Type B pancreatic cell (in vitro differentiated cells): Measurements from ENCODE around the gene CRMP1. TPM values are rescaled to one million over a fixed set of nuclear protein-coding genes. Genes with fewer than 3 reads are reported as not detected.

Experiments
- DNase-seq: peaks from one replicate; pipeline ENCODE4 v3.0.0; 2021; ENCODE audit warnings: mixed read lengths; ENCODE audit not compliant: unreplicated experiment; ENCODE audit errors: extremely low spot score
- H3K27ac Mint-ChIP-seq: 2 replicates; pipeline ENCODE4 v1.8.0; 2021; ENCODE audit warnings: mild to moderate bottlenecking, mixed read lengths
- H3K27me3 Mint-ChIP-seq: 2 replicates; pipeline ENCODE4 v1.8.0; 2021; ENCODE audit warnings: mixed read lengths
- H3K36me3 Mint-ChIP-seq: 2 replicates; pipeline ENCODE4 v1.8.0; 2021; ENCODE audit warnings: mixed read lengths
- H3K4me1 Mint-ChIP-seq: one replicate; pipeline ENCODE4 v1.8.0; 2021; ENCODE audit warnings: mixed read lengths; ENCODE audit not compliant: unreplicated experiment
- H3K4me3 Mint-ChIP-seq: 2 replicates; pipeline ENCODE4 v1.8.0; 2021; ENCODE audit warnings: mild to moderate bottlenecking, mixed read lengths
- H3K9me3 Mint-ChIP-seq: 2 replicates; pipeline ENCODE4 v1.8.0; 2021; ENCODE audit warnings: mixed read lengths
- total RNA-seq: library from RNA; stranded (reverse); gene quantifications from 2 replicates; pipeline ENCODE4 v1.2.1, GENCODE V29; 2021; ENCODE audit warnings: low replicate concordance
- TF ChIP-seq, protein P1 (sequence below): fragments of 200-600 bp; sonication (generic); conservative IDR thresholded peaks from 2 replicates; pipeline ENCODE4 v1.5.0; 2021; ENCODE audit warnings: antibody characterized with exemption, mild to moderate bottlenecking

The CRMP1 gene
- total RNA-seq, 1 donor from 2014 or later = 40.4 TPM

- Mint-ChIP-seq H3K36me3 (peaks cover 27% of the 10 kb centered on the region), H3K9me3 (no peaks in the 10 kb centered on the region), H3K4me1 (no peaks in the 10 kb centered on the region), H3K4me3 (no peak overlapping the region), H3K27ac (no peak overlapping the region), H3K27me3 (no peaks in the 10 kb centered on the region)
- no peak for DNase-seq
- TF ChIP-seq, protein P1, sequence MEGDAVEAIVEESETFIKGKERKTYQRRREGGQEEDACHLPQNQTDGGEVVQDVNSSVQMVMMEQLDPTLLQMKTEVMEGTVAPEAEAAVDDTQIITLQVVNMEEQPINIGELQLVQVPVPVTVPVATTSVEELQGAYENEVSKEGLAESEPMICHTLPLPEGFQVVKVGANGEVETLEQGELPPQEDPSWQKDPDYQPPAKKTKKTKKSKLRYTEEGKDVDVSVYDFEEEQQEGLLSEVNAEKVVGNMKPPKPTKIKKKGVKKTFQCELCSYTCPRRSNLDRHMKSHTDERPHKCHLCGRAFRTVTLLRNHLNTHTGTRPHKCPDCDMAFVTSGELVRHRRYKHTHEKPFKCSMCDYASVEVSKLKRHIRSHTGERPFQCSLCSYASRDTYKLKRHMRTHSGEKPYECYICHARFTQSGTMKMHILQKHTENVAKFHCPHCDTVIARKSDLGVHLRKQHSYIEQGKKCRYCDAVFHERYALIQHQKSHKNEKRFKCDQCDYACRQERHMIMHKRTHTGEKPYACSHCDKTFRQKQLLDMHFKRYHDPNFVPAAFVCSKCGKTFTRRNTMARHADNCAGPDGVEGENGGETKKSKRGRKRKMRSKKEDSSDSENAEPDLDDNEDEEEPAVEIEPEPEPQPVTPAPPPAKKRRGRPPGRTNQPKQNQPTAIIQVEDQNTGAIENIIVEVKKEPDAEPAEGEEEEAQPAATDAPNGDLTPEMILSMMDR = no peak
Measured at GRCh38 chr4:5798946-5799345, 93.9 kb downstream of the CRMP1 start.

DNA sequence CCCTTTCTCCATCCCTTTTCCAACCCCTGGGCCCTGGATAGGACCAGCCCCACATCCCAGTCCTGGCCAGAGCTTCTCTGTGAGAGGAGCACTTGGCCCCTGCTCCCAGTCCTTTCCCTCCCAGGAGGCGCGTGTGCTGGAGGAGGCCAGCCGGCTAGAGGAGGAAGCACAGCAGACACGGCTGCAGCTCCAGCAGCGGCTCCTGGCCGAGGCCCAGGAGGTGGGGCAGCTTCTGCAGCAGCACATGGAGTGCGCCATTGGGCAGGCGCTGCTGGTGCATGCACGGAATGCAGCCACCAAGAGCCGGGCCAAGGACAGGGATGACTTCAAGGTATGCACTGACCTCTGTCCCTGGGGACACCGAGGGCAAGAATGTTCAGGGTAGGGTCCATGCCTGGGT, 94.4 kb downstream of the CRMP1 start:
- TF ChIP-seq, protein P1 = no peak
- Mint-ChIP-seq H3K4me3 (no peak overlapping the region), H3K4me1 (no peaks in the 10 kb centered on the region), H3K27ac (no peak overlapping the region), H3K27me3 (no peaks in the 10 kb centered on the region), H3K36me3 (peaks cover 25% of the 10 kb centered on the region), H3K9me3 (no peaks in the 10 kb centered on the region)
- no peak for DNase-seq

- DNase-seq = no peak
- Mint-ChIP-seq H3K9me3 (no peaks in the 10 kb centered on the region), H3K4me3 (no peak overlapping the region), H3K4me1 (no peaks in the 10 kb centered on the region), H3K27me3 (no peaks in the 10 kb centered on the region), H3K36me3 (peaks cover 19% of the 10 kb centered on the region), H3K27ac (no peak overlapping the region)
- TF ChIP-seq, protein P1 = no peak
Measured at GRCh38 chr4:5797866-5798265, 95.0 kb downstream of the CRMP1 start.

- Mint-ChIP-seq H3K4me1 (no peaks in the 10 kb centered on the region), H3K27me3 (no peaks in the 10 kb centered on the region), H3K9me3 (no peaks in the 10 kb centered on the region), H3K27ac (no peak overlapping the region), H3K36me3 (peaks cover 14% of the 10 kb centered on the region), H3K4me3 (no peak overlapping the region)
- DNase-seq = no peak
- TF ChIP-seq, protein P1 = no peak
Measured at GRCh38 chr4:5796976-5797375, 95.9 kb downstream of the CRMP1 start.

DNA sequence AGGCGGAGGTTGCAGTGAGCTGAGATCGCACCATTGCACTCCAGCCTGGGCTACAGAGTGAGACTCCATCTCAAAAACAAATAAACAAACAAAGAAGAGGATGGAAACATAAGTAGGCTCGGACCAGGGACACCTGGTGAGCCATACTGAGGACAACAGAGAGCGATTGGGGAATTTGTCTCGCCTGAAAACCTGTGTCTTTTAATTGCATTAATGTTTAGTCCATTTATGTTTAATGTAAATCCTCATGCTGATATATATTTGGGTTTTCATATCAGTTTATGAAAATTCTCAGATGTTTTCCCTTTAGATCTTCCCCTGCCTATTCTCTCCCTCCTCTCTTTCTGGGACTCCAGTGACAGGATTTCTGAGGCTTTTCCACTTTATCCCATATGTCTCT, 97.3 kb downstream of the CRMP1 start:
- Mint-ChIP-seq H3K27me3 (no peaks in the 10 kb centered on the region), H3K4me1 (no peaks in the 10 kb centered on the region), H3K9me3 (no peaks in the 10 kb centered on the region), H3K4me3 (no peak overlapping the region), H3K36me3 (peaks cover 10% of the 10 kb centered on the region), H3K27ac (no peak overlapping the region)
- no peak for DNase-seq
- TF ChIP-seq, protein P1 = no peak

GRCh38 chr4:5793514-5793913, 99.4 kb downstream of the CRMP1 start:
- H3K27me3 Mint-ChIP-seq = no peaks in the 10 kb centered on the region
- peaks cover 12% of the 10 kb centered on the region for H3K36me3 Mint-ChIP-seq
- DNase-seq = no peak
- no peaks in the 10 kb centered on the region for H3K4me1 Mint-ChIP-seq
- H3K4me3 Mint-ChIP-seq = no peak overlapping the region
- no peak overlapping the region for H3K27ac Mint-ChIP-seq
- H3K9me3 Mint-ChIP-seq = no peaks in the 10 kb centered on the region
- TF ChIP-seq, protein P1 = no peak
